Type B pancreatic cell (in vitro differentiated cells): ENCODE results near the gene LBHD1. TPM values are rescaled to one million over a fixed set of nuclear protein-coding genes. Genes with fewer than 3 reads are reported as not detected.

Experiments
- DNase-seq: peaks from one replicate; pipeline ENCODE4 v3.0.0; 2021; ENCODE audit warnings: mixed read lengths; ENCODE audit not compliant: unreplicated experiment; ENCODE audit errors: extremely low spot score
- H3K27ac Mint-ChIP-seq: 2 replicates; pipeline ENCODE4 v1.8.0; 2021; ENCODE audit warnings: mild to moderate bottlenecking, mixed read lengths
- H3K27me3 Mint-ChIP-seq: 2 replicates; pipeline ENCODE4 v1.8.0; 2021; ENCODE audit warnings: mixed read lengths
- H3K36me3 Mint-ChIP-seq: 2 replicates; pipeline ENCODE4 v1.8.0; 2021; ENCODE audit warnings: mixed read lengths
- H3K4me1 Mint-ChIP-seq: one replicate; pipeline ENCODE4 v1.8.0; 2021; ENCODE audit warnings: mixed read lengths; ENCODE audit not compliant: unreplicated experiment
- H3K4me3 Mint-ChIP-seq: 2 replicates; pipeline ENCODE4 v1.8.0; 2021; ENCODE audit warnings: mild to moderate bottlenecking, mixed read lengths
- H3K9me3 Mint-ChIP-seq: 2 replicates; pipeline ENCODE4 v1.8.0; 2021; ENCODE audit warnings: mixed read lengths
- CTCF ChIP-seq: fragments of 200-600 bp; sonication (generic); conservative IDR thresholded peaks from 2 replicates; pipeline ENCODE4 v1.5.0; 2021; ENCODE audit warnings: antibody characterized with exemption, mild to moderate bottlenecking
- total RNA-seq: library from RNA; stranded (reverse); gene quantifications from 2 replicates; pipeline ENCODE4 v1.2.1, GENCODE V29; 2021; ENCODE audit warnings: low replicate concordance

The LBHD1 gene
- total RNA-seq, 1 donor from 2014 or later = 8.1 TPM

- Mint-ChIP-seq H3K4me1 (peaks cover 14% of the 10 kb centered on the region), H3K4me3 (no peak overlapping the region), H3K9me3 (no peaks in the 10 kb centered on the region), H3K27ac (no peak overlapping the region), H3K36me3 (peaks cover 8% of the 10 kb centered on the region), H3K27me3 (no peaks in the 10 kb centered on the region)
- no peak for DNase-seq
- TF ChIP-seq CTCF = no peak
Measured at GRCh38 chr11:62615521-62615920, 56.5 kb downstream of the LBHD1 start.

- peaks cover 17% of the 10 kb centered on the region for H3K4me1 Mint-ChIP-seq
- H3K36me3 Mint-ChIP-seq = peaks cover 8% of the 10 kb centered on the region
- TF ChIP-seq CTCF = no peak
- no peak for DNase-seq
- H3K27me3 Mint-ChIP-seq = no peaks in the 10 kb centered on the region
- H3K27ac Mint-ChIP-seq = peak overlapping the region; percentile 90
- peak overlapping the region; percentile 84 for H3K4me3 Mint-ChIP-seq
- no peaks in the 10 kb centered on the region for H3K9me3 Mint-ChIP-seq
Measured at GRCh38 chr11:62614275-62614674, 57.8 kb downstream of the LBHD1 start.

- no peak for TF ChIP-seq CTCF
- DNase-seq = no peak
- no peaks in the 10 kb centered on the region for H3K27me3 Mint-ChIP-seq
- peaks cover 4% of the 10 kb centered on the region for H3K36me3 Mint-ChIP-seq
- peak overlapping the region; percentile 90 for H3K27ac Mint-ChIP-seq
- H3K9me3 Mint-ChIP-seq = no peaks in the 10 kb centered on the region
- H3K4me1 Mint-ChIP-seq = peaks cover 13% of the 10 kb centered on the region
- H3K4me3 Mint-ChIP-seq = peak overlapping the region; percentile 84
Measured at GRCh38 chr11:62613291-62613778, 58.7 kb downstream of the LBHD1 start.

Other genes starting within 250 kb of the LBHD1 start
- 302 and 656 TPM in 2 replicates for gene AHNAK, start 125.5 kb downstream of the LBHD1 start, total RNA-seq
- 1,846 and 2,051 TPM in 2 replicates for gene EEF1G, start 98.4 kb downstream of the LBHD1 start, total RNA-seq
- 15.0 and 22.1 TPM in 2 replicates for gene TUT1, start 80.7 kb downstream of the LBHD1 start, total RNA-seq
- 148 and 152 TPM in 2 replicates for gene MTA2, start 70.4 kb downstream of the LBHD1 start, total RNA-seq
- gene EML3, start 59.5 kb downstream of the LBHD1 start, total RNA-seq = 46.0 and 76.0 TPM in 2 replicates
- gene ROM1, start 59.0 kb downstream of the LBHD1 start, total RNA-seq = 1.4 and 1.8 TPM in 2 replicates
- 43.4 and 50.0 TPM in 2 replicates for gene B3GAT3, start 50.3 kb downstream of the LBHD1 start, total RNA-seq
- gene GANAB, start 25.7 kb downstream of the LBHD1 start, total RNA-seq = 278 and 372 TPM in 2 replicates
- 26.5 and 28.3 TPM in 2 replicates for gene INTS5, start 19.0 kb downstream of the LBHD1 start, total RNA-seq
- 69.1 and 69.2 TPM in 2 replicates for gene C11orf98, start 7.1 kb downstream of the LBHD1 start, total RNA-seq
- 17.7 and 28.0 TPM in 2 replicates for gene CSKMT, start 7.0 kb downstream of the LBHD1 start, total RNA-seq
- 11.2 and 11.7 TPM in 2 replicates for gene UQCC3, start 594 bp downstream of the LBHD1 start, total RNA-seq
- 76.5 and 113 TPM in 2 replicates for gene UBXN1, start 6.8 kb upstream of the LBHD1 start, total RNA-seq
- gene LRRN4CL, start 17.3 kb upstream of the LBHD1 start, total RNA-seq = 0.21 and 1.0 TPM in 2 replicates
- gene BSCL2, start 35.2 kb upstream of the LBHD1 start, total RNA-seq = 93.5 and 94.6 TPM in 2 replicates
- 0.88 and 4.7 TPM in 2 replicates for gene GNG3, start 35.4 kb upstream of the LBHD1 start, total RNA-seq
- gene HNRNPUL2, start 55.2 kb upstream of the LBHD1 start, total RNA-seq = 44.8 and 63.7 TPM in 2 replicates
- 34.1 and 39.0 TPM in 2 replicates for gene TTC9C, start 56.2 kb upstream of the LBHD1 start, total RNA-seq
- 6.3 and 10.1 TPM in 2 replicates for gene ZBTB3, start 81.9 kb upstream of the LBHD1 start, total RNA-seq
- 68.8 and 98.7 TPM in 2 replicates for gene POLR2G, start 89.3 kb upstream of the LBHD1 start, total RNA-seq
- gene TAF6L, start 99.1 kb upstream of the LBHD1 start, total RNA-seq = 23.8 and 37.6 TPM in 2 replicates
- gene TMEM179B, start 115.1 kb upstream of the LBHD1 start, total RNA-seq = 41.1 and 53.1 TPM in 2 replicates
- 21.9 and 23.3 TPM in 2 replicates for gene TMEM223, start 119.7 kb upstream of the LBHD1 start, total RNA-seq
- 111 TPM in 2 replicates for gene NXF1, start 133.2 kb upstream of the LBHD1 start, total RNA-seq
- 42.4 and 51.7 TPM in 2 replicates for gene STX5, start 159.8 kb upstream of the LBHD1 start, total RNA-seq
- gene TEX54, start 160.6 kb upstream of the LBHD1 start, total RNA-seq = not detected in 2 replicates
- 47.6 and 58.3 TPM in 2 replicates for gene WDR74, start 167.3 kb upstream of the LBHD1 start, total RNA-seq
- 190 and 287 TPM in 2 replicates for gene SLC3A2, start 208.6 kb upstream of the LBHD1 start, total RNA-seq
- 0.29 and 2.1 TPM in 2 replicates for gene CHRM1, start 249.1 kb upstream of the LBHD1 start, total RNA-seq